HEK293 (cell line): ENCODE data around the gene CCDC24.

Source experiments
- ATF2 ChIP-seq: fragments of 450-650 bp; formaldehyde crosslinking; IDR thresholded peaks from 2 replicates; pipeline ENCODE4 v1.5.1; 2016; ENCODE audit warnings: missing biosample characterization, missing genetic modification characterization, low read depth
- CTCF ChIP-seq: fragments of 450-650 bp; formaldehyde crosslinking; IDR thresholded peaks from 2 replicates; pipeline ENCODE4 v1.5.1; 2016; ENCODE audit warnings: missing biosample characterization, missing genetic modification characterization
- SCRT2 ChIP-seq: fragments of 450-650 bp; formaldehyde crosslinking; IDR thresholded peaks from 2 replicates; pipeline ENCODE4 v1.5.1; 2016; ENCODE audit warnings: missing biosample characterization, missing genetic modification characterization
- YY1 ChIP-seq: fragments of 450-650 bp; formaldehyde crosslinking; IDR thresholded peaks from 2 replicates; pipeline ENCODE4 v1.5.1; 2018; ENCODE audit warnings: missing biosample characterization, missing genetic modification characterization
- YY2 ChIP-seq: fragments of 450-650 bp; formaldehyde crosslinking; IDR thresholded peaks from 2 replicates; pipeline ENCODE4 v1.5.1; 2016; ENCODE audit warnings: missing biosample characterization, missing genetic modification characterization
- ZBTB6 ChIP-seq: fragments of 450-650 bp; formaldehyde crosslinking; IDR thresholded peaks from 2 replicates; pipeline ENCODE4 v1.5.1; 2017; ENCODE audit warnings: missing biosample characterization, missing genetic modification characterization
- ZNF114 ChIP-seq: fragments of 450-650 bp; formaldehyde crosslinking; IDR thresholded peaks from 2 replicates; pipeline ENCODE4 v1.5.0; 2017; ENCODE audit warnings: missing biosample characterization, missing genetic modification characterization
- ZNF274 ChIP-seq, 2 experiments: fragments of 200-500 bp in 1 of 2; fragments of 450-650 bp in 1 of 2; sonication (Bioruptor generic) in 1 of 2; formaldehyde crosslinking in 1 of 2; IDR thresholded peaks; 2 replicates each; pipeline versions ENCODE4 v1.5.1 to v1.6.1; 2014 to 2016; ENCODE audit warnings: borderline replicate concordance in 1 of 2, inconsistent platforms in 1 of 2, low read length in 1 of 2, missing biosample characterization in 1 of 2, missing genetic modification characterization in 1 of 2
- ZNF37A ChIP-seq: fragments of 450-650 bp; IDR thresholded peaks from 2 replicates; pipeline ENCODE4 v1.5.1; 2018; ENCODE audit warnings: missing biosample characterization, missing genetic modification characterization
- ZNF558 ChIP-seq: fragments of 450-650 bp; formaldehyde crosslinking; IDR thresholded peaks from 2 replicates; pipeline ENCODE4 v1.5.1; 2016; ENCODE audit warnings: missing biosample characterization, missing genetic modification characterization

- TF ChIP-seq ZNF114, result no peak
- TF ChIP-seq YY1 (tag by site-specific recombination), result no peak
- no peak for TF ChIP-seq ATF2 (tag by site-specific recombination)
- no peak for TF ChIP-seq CTCF (tag by site-specific recombination)
- no peak for TF ChIP-seq ZNF274 (IDR thresholded peaks at IDR 0.05; ENCODE audit: low read length)
- TF ChIP-seq ZNF274 (tag by site-specific recombination; IDR thresholded peaks at IDR 0.05; ENCODE audit: borderline replicate concordance), result no peak
- no peak for TF ChIP-seq ZNF37A (tag by site-specific recombination)
- no peak for TF ChIP-seq YY2
- TF ChIP-seq SCRT2 (tag by site-specific recombination), result no peak
- no peak for TF ChIP-seq ZBTB6 (tag by site-specific recombination)
- no peak for TF ChIP-seq ZNF558 (tag by site-specific recombination)
These were observed 6.5 kb upstream of the CCDC24 start for GRCh38 chr1:43984855-43985254.
